WTC11 (cell line): ENCODE data around the gene SERGEF.

Experiments used
- E2F1 ChIP-seq: sonication (generic); formaldehyde crosslinking; IDR thresholded peaks from 2 replicates; pipeline ENCODE4 v1.8.0; 2022; ENCODE audit warnings: mild to moderate bottlenecking, missing genetic modification reagents
- NR3C1 ChIP-seq: sonication (generic); formaldehyde crosslinking; conservative IDR thresholded peaks from 2 replicates; pipeline ENCODE4 v1.8.1; 2023; ENCODE audit warnings: low read depth, mild to moderate bottlenecking, missing genetic modification reagents
- PRDM15 ChIP-seq: sonication (generic); formaldehyde crosslinking; IDR thresholded peaks from 2 replicates; pipeline ENCODE4 v1.8.0; 2022; ENCODE audit warnings: missing genetic modification reagents
- SOX15 ChIP-seq: fragments of 250-450 bp; sonication (Bioruptor Pico); IDR thresholded peaks from 2 replicates; pipeline ENCODE4 v1.9.0; 2021; ENCODE audit warnings: mild to moderate bottlenecking
- TF ChIP-seq, protein P1 (sequence below): fragments of 200-600 bp; IDR thresholded peaks from 2 replicates; pipeline ENCODE4 v1.8.0; 2022; ENCODE audit warnings: antibody characterized with exemption
- TF ChIP-seq, protein P2 (sequence below): sonication (generic); formaldehyde crosslinking; IDR thresholded peaks from 2 replicates; pipeline ENCODE4 v1.8.0; 2022; ENCODE audit warnings: mild to moderate bottlenecking, missing genetic modification reagents

DNA sequence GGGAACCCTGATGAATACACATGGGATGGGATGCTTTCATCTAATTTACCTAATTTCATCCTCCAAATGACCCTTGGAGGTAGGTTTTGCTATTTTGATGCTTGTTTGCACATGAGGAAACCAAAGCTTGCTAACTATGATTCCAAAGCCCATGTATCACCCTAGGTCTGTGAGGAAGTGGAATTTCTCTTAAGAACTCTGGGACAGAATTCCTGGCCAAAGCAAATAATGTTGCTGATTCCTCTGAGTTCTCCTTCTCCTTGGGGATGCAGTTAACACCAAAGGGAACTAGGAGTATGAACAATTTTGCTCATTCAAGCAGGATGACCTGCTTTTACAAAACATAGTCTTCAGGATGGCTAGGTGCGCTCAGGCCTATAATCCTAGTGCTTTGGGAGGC lies 198.3 kb downstream of the SERGEF start:
- TF ChIP-seq, protein P1, sequence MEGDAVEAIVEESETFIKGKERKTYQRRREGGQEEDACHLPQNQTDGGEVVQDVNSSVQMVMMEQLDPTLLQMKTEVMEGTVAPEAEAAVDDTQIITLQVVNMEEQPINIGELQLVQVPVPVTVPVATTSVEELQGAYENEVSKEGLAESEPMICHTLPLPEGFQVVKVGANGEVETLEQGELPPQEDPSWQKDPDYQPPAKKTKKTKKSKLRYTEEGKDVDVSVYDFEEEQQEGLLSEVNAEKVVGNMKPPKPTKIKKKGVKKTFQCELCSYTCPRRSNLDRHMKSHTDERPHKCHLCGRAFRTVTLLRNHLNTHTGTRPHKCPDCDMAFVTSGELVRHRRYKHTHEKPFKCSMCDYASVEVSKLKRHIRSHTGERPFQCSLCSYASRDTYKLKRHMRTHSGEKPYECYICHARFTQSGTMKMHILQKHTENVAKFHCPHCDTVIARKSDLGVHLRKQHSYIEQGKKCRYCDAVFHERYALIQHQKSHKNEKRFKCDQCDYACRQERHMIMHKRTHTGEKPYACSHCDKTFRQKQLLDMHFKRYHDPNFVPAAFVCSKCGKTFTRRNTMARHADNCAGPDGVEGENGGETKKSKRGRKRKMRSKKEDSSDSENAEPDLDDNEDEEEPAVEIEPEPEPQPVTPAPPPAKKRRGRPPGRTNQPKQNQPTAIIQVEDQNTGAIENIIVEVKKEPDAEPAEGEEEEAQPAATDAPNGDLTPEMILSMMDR = no peak
- TF ChIP-seq E2F1 (CRISPR knock-in tag) (no peak), PRDM15 (no peak), NR3C1 (CRISPR knock-in tag) (no peak), SOX15 (CRISPR knock-in tag) (no peak)
- TF ChIP-seq, protein P2, sequence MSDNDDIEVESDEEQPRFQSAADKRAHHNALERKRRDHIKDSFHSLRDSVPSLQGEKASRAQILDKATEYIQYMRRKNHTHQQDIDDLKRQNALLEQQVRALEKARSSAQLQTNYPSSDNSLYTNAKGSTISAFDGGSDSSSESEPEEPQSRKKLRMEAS = no peak
